Glomerular endothelial cell (primary cell): ENCODE results near the gene EPHA3. TPM values are rescaled to one million over a fixed set of nuclear protein-coding genes. Genes with fewer than 3 reads are reported as not detected.

ENCODE experiments used
- DNase-seq: peaks from one replicate; pipeline ENCODE4 v3.0.0-alpha.2; 2011; ENCODE audit warnings: low read depth, low spot score; ENCODE audit errors: extremely low read depth
- total RNA-seq: library from RNA; depleted of rRNA; stranded (reverse); fragments of >200 nt; gene quantifications from 2 replicates; pipeline ENCODE4 v1.2.3, GENCODE V29; 2015

EPHA3 gene
- total RNA-seq, 1 donor from 2014 or later, result 1.1 TPM

GRCh38 chr3:89527736-89528305 is 420.4 kb downstream of the EPHA3 start:
- no peak for DNase-seq
